Osteoblast (primary cell): ENCODE data around the gene PRPH2. TPM values are rescaled to one million over a fixed set of nuclear protein-coding genes. Genes with fewer than 3 reads are reported as not detected.
A peak's percentile ranks its signal among the peaks of the same experiment; 100 is the strongest.

Source experiments
- DNase-seq: peaks from one replicate; pipeline ENCODE4 v3.0.0; 2011; ENCODE audit warnings: low spot score, mixed read lengths; ENCODE audit not compliant: insufficient read length; ENCODE audit errors: missing footprints
- H2AFZ ChIP-seq: 2 replicates; pipeline ENCODE4 v1.6.0; 2011; ENCODE audit warnings: mild to moderate bottlenecking, low read length
- H3K27ac ChIP-seq: 2 replicates; pipeline ENCODE4 v1.5.1; 2011; ENCODE audit warnings: mild to moderate bottlenecking, low read depth, low read length, moderate library complexity
- H3K27me3 ChIP-seq: 2 replicates; pipeline ENCODE4 v1.6.0; 2012; ENCODE audit warnings: mild to moderate bottlenecking, control low read depth, inconsistent platforms, low read length, moderate library complexity; ENCODE audit not compliant: insufficient read depth
- H3K36me3 ChIP-seq: 2 replicates; pipeline ENCODE4 v1.5.1; 2011; ENCODE audit warnings: mild to moderate bottlenecking, low read length, control low read depth, moderate library complexity; ENCODE audit not compliant: insufficient read depth
- H3K4me1 ChIP-seq: 2 replicates; pipeline ENCODE4 v1.5.1; 2011; ENCODE audit warnings: mild to moderate bottlenecking, low read length, control low read depth, moderate library complexity; ENCODE audit not compliant: insufficient read depth
- H3K4me2 ChIP-seq: 2 replicates; pipeline ENCODE4 v1.6.0; 2011; ENCODE audit warnings: mild to moderate bottlenecking, low read length; ENCODE audit not compliant: insufficient read depth
- H3K4me3 ChIP-seq: fragments of 200-600 bp; sonication (generic); 3 replicates; pipeline ENCODE4 v1.5.1; 2012; ENCODE audit warnings: mild to moderate bottlenecking, low read length, inconsistent platforms; ENCODE audit not compliant: insufficient read depth
- H3K79me2 ChIP-seq: 2 replicates; pipeline ENCODE4 v1.6.0; 2012; ENCODE audit warnings: mild to moderate bottlenecking, low read length, control low read depth, inconsistent platforms; ENCODE audit not compliant: insufficient read depth
- H3K9me3 ChIP-seq: 2 replicates; pipeline ENCODE4 v1.5.1; 2011; ENCODE audit warnings: low read depth, low read length, control low read depth
- H4K20me1 ChIP-seq: 2 replicates; pipeline ENCODE4 v1.6.0; 2012; ENCODE audit warnings: mild to moderate bottlenecking, low read length, control low read depth; ENCODE audit not compliant: insufficient read depth
- CTCF ChIP-seq: IDR thresholded peaks from 2 replicates; pipeline ENCODE4 v1.5.1; 2011; ENCODE audit warnings: mild to moderate bottlenecking, low read depth, low read length, moderate library complexity; ENCODE audit errors: extremely low read depth
- total RNA-seq: library from RNA; depleted of rRNA; stranded (reverse); fragments of >200 nt; gene quantifications from 2 replicates; pipeline ENCODE4 v1.2.3, GENCODE V29; 2012

Gene PRPH2
- total RNA-seq, 1 donor: 3.3 TPM

GRCh38 chr6:42694586-42694985 is 27.8 kb downstream of the PRPH2 start:
- TF ChIP-seq CTCF: no peak

GRCh38 chr6:42693725-42694323 is 28.6 kb downstream of the PRPH2 start:
- no peaks in the 10 kb centered on the region for H3K27me3 ChIP-seq
- TF ChIP-seq CTCF: no peak
- H3K36me3 ChIP-seq: peaks cover 31% of the 10 kb centered on the region
- H3K9me3 ChIP-seq: no peaks in the 10 kb centered on the region
- peak; percentile 38 for DNase-seq
- peaks cover 74% of the 10 kb centered on the region for H3K4me1 ChIP-seq
- H3K79me2 ChIP-seq: no peaks in the 10 kb centered on the region
- H3K27ac ChIP-seq: peak overlapping the region; percentile 66
- no peaks in the 10 kb centered on the region for H4K20me1 ChIP-seq
- H3K4me3 ChIP-seq: no peak overlapping the region
- H3K4me2 ChIP-seq: peak overlapping the region; percentile 17
- no peak overlapping the region for H2AFZ ChIP-seq

More at GRCh38 chr6:42694586-42694985, 27.8 kb downstream of the PRPH2 start:
- no peak overlapping the region for H3K4me3 ChIP-seq
- DNase-seq: peak; percentile 88
- H2AFZ ChIP-seq: no peak overlapping the region
- H3K36me3 ChIP-seq: peaks cover 24% of the 10 kb centered on the region
- no peaks in the 10 kb centered on the region for H4K20me1 ChIP-seq
- H3K9me3 ChIP-seq: no peaks in the 10 kb centered on the region
- H3K27ac ChIP-seq: peak overlapping the region; percentile 66
- H3K4me2 ChIP-seq: peak overlapping the region; percentile 17
- no peaks in the 10 kb centered on the region for H3K27me3 ChIP-seq
- H3K79me2 ChIP-seq: no peaks in the 10 kb centered on the region
- peaks cover 74% of the 10 kb centered on the region for H3K4me1 ChIP-seq

GRCh38 chr6:42692137-42692911 is 30.1 kb downstream of the PRPH2 start:
- no peak for TF ChIP-seq CTCF
- Histone ChIP-seq H3K4me2 (peak overlapping the region; percentile 4), H3K4me3 (no peak overlapping the region), H3K27me3 (no peaks in the 10 kb centered on the region), H3K4me1 (peaks cover 79% of the 10 kb centered on the region), H4K20me1 (no peaks in the 10 kb centered on the region), H3K9me3 (no peaks in the 10 kb centered on the region), H2AFZ (no peak overlapping the region), H3K36me3 (peaks cover 41% of the 10 kb centered on the region), H3K79me2 (no peaks in the 10 kb centered on the region), H3K27ac (peak overlapping the region; percentile 66)
- DNase-seq: peak; percentile 92

GRCh38 chr6:42690872-42691271 is 31.5 kb downstream of the PRPH2 start:
- no peak overlapping the region for H2AFZ ChIP-seq
- TF ChIP-seq CTCF: no peak
- H3K36me3 ChIP-seq: peaks cover 43% of the 10 kb centered on the region
- peaks cover 65% of the 10 kb centered on the region for H3K4me1 ChIP-seq
- no peaks in the 10 kb centered on the region for H3K27me3 ChIP-seq
- no peak overlapping the region for H3K4me3 ChIP-seq
- peak overlapping the region; percentile 39 for H3K4me2 ChIP-seq
- no peak for DNase-seq
- no peaks in the 10 kb centered on the region for H4K20me1 ChIP-seq
- H3K79me2 ChIP-seq: no peaks in the 10 kb centered on the region
- peak overlapping the region; percentile 20 for H3K27ac ChIP-seq
- H3K9me3 ChIP-seq: no peaks in the 10 kb centered on the region
